GM21576 (cell line): ENCODE measurements around the gene CD46.
"Not testable (repeated sequence)": the region's sequence is repeated elsewhere in the genome, so short reads cannot be mapped to it uniquely, and the experiment has no call there.

Source experiments
- ATAC-seq: cut with Tn5 transposase; IDR thresholded peaks from one replicate; pipeline ENCODE4 v1.9.1; 2021; ENCODE audit warnings: mild to moderate bottlenecking, moderate library complexity; ENCODE audit not compliant: unreplicated experiment

CD46 gene

DNA sequence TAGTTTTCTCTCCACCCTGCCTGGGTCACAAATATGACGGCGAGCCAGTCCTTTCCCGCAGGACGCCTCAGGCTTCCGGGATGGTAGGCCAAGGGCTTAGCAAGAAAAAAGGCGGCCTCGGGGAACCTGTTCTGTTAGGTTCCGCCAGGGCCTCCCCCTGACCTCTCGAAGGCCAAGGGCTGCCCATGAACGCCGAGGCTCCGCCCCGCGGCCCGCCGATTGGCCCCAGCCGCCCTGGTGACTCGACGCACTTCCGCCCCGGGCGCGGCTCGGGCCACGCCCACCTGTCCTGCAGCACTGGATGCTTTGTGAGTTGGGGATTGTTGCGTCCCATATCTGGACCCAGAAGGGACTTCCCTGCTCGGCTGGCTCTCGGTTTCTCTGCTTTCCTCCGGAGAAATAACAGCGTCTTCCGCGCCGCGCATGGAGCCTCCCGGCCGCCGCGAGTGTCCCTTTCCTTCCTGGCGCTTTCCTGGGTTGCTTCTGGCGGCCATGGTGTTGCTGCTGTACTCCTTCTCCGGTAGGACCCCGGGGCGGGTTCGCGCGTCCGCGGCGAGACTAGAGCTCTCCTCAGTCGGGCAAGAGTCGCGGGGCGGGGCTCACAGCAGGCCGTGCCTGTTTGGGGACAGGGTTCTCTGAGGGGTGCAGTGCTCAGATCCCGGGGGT, at the start of gene CD46:
Gene CD46 (plus strand): TSS at position 265 of the 666 bp plus-strand sequence. CDS start 159 bp downstream, at position 424.
- ATAC-seq, result peak; percentile 95

DNA sequence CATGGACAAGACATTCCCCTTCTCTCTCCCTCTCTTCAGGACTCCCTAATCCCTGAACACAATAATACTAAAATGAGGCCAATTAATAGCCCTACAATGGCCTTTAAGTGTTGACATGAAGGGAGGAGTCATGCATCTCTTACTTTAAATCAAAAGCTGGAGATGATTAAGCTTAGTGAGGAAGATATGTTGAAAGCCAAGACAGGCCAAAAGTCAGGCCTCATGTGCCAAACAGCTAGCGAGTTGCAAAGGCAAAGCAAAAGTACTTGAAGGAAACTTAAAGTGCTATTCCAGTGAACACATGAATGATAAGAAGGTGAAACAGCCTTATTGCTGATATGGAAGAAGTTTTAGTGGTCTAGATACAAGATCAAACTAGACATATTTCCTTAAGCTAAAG, 49.5 kb upstream of the CD46 start:
- ATAC-seq, result no peak

DNA sequence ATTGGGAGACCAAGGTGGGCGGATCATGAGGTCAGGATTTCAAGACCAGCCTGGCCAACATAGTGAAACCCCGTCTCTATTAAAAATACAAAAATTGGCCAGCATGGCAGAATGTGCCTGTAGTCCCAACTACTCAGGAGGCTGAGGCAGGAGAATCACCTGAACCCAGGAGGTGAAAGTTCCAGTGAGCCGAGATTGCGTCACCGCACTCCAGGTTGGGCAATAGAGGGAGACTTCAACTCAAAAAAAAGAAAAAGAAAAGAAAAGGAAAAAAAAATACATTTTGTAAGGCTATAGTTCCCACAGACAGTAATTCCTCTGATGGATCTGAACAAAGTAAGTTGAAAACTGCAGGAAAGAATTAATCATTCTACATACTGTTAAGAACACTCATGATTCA, 48.1 kb upstream of the CD46 start:
- no peak for ATAC-seq

DNA sequence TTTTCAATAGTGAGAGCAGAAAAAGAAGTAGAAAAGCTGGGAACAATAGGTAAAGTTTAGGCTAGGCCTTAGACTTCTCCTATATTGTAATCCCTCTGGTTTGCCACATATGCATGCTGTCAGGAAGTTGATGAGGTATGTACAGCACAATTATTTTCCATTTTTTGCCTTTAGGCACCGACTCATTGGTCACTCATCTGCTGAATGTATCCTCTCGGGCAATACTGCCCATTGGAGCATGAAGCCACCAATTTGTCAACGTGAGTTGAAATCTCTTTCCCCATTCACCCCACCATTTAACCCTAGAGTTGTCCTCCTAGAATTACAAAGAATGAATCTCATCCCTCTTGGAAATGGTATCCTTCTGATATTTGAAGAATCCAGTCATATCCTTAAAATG, 43.9 kb upstream of the CD46 start:
- ATAC-seq, result not testable (repeated sequence)

DNA sequence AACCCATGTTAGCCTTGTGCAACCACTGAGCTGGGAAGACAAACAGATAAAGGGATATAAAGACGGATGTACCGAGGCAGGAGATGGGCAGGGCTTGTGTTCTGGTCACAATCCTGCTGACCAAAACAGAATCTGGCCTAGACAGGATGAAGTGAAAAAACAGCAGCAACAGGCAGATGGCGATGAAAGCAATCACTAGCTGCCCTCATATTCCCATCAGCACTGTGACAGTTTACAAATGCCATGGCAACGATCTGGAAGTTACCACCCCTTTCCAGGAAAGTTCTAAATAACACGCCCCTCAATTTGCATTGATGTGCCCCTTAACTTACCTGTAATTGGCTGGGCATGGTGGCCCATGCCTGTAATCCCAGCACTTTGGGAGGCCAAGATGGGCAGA, 40.6 kb upstream of the CD46 start:
- no peak for ATAC-seq

DNA sequence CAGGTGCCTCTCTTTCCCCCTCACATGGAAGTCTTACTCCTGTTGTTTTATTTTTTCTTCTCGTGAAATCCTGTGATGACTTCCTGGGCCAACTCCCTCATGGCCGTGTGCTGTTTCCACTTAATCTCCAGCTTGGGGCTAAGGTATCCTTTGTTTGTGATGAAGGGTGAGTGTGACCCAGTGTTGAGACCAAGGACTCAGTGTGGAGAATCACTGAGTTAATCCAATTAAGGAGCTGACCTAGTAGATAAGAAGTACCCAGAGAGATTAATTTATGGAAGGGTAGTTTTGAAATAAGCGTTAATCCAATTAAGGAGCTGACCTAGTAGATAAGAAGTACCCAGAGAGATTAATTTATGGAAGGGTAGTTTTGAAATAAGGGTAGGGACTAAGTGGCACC, 39.2 kb upstream of the CD46 start:
- ATAC-seq, result not testable (repeated sequence)

DNA sequence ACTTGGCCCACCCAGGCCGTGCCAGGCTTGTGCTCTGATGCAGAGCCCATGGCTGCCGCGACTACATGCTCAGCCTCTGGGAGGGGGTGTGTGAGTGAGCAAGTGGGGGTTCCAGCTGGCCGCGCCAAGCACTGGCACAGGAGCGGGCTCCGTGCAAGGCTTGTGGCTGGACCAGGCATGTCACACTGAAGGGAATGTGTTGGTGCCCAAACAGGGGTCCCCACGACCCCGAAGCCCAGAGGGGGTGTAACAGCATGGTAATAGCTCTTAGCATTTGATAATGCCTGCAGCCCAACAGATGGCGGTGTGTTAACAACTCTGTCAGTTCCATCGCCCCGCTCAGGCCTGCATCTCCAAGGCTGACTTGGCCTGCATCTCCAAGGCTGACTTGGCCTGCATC, 38.3 kb upstream of the CD46 start:
- ATAC-seq, result no peak

DNA sequence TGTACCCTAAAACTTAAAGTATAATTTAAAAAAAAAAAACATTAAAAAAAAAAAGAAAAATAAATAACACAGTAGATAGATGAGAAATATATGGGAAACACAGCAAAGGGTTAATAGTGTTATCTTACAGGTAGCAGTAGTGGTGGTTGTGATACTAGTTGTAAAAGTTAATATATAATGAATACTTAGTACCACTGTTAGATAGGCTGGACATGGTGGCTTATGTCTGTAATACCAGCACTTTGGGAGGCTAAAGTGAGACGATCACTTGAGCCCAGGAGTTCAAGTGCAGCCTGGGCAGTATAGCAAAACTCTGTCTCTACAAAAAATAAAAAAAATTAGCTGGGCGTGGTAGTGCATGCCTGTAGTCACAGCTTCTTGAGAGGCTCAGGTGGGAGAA, 32.6 kb upstream of the CD46 start:
- ATAC-seq, result no peak

DNA sequence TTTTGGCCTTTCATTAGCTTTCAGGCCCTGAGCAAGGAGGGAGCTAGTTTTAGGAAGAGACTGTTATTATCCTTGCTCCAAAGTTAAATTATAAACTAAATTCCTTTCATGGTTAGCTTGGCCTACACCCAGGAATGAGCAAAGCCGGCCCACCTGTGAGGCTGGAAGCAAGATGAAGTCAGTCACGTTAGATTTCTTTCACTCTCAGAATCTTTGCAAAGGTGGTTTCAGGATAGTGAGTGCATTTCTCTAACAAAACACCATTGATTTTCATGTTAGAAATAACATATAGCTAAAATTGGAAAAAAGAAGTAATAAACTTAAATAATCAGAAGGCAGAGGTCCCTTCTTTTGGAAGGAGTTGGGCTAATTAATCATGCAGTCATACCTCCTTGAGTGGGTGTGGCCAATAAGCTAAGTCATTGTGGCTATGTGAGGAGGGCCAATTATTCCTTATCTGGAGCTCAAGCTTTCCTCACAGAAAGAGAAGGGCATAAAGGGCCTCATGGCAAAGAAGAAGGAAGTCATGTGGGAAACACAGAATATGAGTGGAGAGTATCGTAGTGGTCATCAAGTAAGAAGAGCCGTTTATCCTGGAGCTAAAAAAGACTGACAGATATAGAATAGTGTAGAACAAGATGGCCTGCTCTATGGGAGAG, 23.5 kb upstream of the CD46 start:
- not testable (repeated sequence) for ATAC-seq

DNA sequence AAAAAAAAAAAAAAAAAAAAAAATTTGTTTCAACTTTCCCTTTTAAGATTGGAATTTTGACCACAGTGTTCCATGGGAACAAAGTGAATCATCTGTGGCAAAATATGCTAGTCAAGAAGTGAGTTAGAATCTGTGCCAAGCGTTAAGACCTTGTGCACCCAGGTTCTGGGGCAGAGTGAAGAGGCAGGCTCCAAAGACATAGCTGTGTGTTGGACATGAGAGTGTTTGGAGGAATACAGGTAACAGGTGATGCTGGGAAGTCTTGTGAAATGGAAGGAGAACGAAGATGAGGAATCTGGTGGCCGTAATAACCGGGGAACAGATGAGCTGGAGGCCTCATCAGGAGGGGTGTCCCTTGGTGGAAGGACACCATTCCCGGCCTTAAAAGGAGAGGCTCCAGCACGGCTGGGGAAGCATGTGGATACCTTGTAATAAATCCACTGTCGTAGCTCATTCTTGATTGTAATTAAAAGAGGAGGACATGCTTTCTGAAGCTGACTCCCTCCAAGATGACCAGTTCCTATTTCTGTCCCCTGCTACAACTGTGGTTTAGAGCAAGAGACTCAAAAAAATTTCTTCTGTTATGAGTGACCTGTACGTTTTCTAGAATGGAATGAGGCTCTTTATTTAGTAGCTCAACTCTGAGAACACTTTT, 14.2 kb upstream of the CD46 start:
- not testable (repeated sequence) for ATAC-seq

DNA sequence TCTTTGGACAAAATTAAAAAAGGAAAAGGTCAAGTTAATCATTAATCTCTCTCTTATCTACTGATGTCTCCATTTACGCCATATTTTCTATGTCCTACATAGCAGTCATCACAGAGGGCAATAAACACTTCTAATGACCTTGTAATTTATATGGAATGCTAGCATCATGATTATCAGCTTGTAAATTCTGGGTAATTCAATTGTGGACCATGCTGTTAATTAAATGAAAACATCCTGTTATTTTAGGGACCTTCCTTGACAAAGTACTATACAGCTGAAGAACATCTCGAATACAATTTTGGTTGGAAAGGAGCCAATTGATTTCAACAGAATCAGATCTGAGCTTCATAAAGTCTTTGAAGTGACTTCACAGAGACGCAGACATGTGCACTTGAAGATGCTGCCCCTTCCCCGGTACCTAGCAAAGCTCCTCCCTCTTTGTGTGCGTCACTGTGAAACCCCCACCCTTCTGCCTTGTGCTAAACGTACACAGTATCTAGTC, 13.6 kb upstream of the CD46 start:
- ATAC-seq, result not testable (repeated sequence)

DNA sequence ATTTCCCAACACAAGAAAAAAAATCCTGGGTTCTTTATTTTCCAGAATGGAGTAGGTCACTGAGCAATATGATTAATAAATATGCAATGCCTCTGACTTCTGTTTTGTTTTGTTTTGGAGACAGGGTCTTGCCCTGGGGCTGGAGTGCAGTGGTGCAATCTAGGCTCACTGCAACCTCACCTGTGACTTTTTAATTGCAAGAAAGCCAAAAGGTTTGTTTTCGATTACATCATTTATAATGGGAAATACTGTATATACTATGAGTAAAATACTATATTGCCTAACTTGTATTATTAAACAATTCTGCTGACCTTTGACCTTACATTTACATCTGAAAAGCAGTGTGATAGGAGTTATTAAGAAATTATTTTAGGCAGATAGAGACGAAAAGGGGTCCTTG, 11.6 kb upstream of the CD46 start:
- no peak for ATAC-seq

DNA sequence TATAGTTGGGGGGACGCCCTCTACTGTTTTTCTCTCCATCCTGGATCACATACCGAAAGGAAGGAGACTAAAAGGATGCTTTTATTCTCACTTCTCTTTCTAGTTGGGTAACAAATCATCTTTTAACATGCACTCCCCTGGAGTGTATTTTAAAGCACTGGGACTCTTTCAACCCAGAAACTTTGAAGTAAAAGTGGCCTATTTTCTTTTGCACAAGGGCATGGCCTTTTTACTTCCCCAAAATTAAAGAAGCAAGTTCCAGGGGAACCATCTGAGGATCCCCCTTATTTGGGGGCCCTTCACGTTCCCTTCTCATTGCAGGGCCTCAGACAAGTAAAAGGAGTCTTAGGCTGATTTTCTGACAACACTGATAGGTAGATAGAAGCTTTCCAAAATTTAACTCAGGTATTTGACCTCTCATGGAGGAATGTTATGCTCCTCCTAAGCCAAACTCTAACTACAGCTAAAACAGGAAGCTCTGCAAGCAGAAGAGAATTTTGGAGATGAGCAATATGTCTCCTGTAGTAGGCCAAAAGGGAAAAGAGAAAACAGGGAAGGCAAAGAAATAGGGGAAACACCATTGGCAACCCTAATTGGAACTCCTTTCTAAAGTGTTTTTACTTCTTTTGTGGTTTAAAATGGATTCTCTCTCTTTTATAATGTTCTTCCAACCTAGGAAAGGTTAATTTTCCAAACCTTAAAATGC, 8.9 kb upstream of the CD46 start:
- ATAC-seq, result no peak

DNA sequence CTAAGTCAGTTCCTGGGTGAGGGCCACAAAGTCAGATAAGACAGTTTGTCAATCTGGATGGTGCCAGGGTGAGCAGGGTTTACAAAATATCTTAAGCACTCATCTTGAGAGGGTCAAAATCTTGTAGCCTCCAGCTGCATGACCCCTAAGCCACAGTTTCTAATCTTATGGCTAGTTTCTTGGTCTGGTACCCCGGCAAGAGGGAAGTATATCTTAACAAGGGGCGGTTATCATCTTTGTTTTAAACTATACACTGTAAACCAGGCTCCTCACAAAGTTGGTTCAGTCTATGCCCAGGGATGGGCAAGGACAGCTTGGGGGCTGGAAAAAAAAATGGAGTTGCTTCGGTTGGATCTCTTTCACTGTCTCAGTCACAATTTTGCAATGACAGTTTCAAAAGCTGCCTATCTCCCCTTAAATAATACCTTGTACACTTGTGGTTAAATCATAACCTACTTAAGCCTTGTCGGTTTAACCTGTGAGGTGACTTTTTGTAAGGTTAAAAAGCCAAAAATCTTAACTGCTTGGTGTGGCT, 7.8 kb upstream of the CD46 start:
- ATAC-seq, result no peak

DNA sequence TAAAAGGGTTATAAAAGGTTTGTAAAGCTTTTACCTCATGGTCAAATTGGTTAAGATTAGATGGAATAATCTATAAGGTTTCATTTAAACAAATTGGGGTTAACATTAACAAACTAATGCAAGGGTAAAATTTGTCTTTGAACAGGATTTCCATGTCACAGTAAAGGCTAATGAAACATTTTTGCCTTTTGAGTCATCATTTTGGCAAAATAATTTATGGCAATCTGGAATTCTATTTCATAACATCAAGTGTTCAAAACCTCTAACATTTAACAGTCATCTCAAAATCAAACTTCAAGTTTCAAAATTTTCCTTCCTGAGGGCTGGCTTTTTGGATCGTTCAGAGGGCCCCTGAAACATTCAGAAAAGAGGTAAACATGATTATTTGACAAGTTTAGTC, 6.6 kb upstream of the CD46 start:
- ATAC-seq, result no peak

DNA sequence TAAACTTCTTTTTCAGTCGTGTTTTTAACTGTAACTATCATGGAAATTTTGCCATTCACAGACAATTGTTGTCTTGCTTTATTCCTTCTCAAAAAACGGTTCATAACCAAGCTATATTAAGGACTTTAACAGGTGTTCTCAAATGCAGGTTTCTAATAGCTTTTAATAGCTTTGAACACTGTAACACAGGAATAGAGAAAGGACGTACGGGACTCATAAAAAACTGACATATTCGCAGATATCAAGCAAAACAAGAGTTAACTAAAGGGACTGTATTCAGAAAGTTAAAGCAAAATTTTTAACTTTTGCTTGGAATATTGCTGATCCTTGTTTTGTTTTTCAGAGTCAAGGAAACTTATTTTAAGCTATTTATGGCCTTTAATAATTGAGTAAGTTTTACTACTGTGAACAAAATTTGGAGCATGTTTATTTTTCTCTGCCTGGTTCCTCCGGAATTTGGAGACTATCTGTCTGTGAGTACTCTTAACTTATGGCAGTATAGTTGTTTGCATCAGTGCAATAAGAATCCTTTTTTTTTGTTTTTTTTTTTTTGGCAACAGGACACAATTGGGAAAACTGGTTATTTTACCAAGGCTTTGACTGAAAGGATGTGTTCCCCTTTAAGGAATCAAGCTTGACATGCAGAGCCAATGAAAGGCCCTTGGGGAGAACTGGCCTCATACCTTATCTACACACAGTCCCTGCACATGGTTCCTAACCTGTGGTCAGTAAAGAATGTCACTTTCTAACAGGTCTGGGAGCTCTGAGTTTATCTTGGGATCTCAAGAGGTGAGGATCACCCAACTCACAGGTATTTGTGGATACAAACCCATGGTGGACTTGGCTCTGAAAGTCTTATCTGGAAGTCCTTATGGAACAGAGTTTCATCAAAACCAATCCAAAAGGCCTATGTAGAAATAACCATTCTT, 5.8 kb upstream of the CD46 start:
- ATAC-seq, result no peak

DNA sequence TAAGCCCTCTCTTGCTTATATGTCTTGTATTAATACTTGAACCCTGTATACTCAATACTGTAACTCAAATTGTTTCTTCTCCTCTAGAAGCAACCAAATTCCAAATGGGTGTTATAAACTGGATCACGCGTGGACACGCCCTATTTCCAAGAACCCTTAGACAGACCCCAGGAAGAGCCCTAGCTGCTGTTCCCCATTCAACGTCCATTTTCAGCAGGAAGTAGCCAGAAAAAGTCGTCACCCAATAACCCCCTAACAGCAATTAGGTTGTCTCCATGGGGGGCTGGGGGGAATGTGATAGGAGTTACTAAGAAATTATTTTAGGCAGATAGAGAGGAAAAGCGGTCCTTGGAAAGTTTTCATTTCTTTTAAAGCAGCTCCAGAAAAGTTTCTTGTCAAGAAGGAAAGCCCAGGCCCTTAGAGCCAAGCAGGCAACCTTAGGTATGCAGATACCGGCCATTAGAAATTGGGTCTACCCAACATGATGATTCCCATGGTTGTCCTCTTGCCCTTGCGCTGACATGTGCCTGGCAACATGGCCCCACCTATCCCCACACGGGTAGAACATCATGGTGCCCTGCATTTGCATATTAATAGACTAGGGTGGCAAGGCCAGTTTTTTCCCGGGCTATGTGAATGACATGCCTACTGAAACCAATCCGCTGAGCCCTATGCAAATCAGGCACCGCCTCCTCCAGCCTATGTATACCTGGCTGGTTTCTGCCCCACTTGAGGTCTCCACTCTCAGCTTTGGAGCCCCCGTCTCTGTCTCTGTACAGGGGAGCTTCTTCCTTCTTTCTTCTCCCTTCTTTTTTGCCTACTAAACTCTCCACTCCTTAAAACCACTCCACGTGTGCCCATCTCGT, 4.0 kb upstream of the CD46 start:
- ATAC-seq, result no peak

DNA sequence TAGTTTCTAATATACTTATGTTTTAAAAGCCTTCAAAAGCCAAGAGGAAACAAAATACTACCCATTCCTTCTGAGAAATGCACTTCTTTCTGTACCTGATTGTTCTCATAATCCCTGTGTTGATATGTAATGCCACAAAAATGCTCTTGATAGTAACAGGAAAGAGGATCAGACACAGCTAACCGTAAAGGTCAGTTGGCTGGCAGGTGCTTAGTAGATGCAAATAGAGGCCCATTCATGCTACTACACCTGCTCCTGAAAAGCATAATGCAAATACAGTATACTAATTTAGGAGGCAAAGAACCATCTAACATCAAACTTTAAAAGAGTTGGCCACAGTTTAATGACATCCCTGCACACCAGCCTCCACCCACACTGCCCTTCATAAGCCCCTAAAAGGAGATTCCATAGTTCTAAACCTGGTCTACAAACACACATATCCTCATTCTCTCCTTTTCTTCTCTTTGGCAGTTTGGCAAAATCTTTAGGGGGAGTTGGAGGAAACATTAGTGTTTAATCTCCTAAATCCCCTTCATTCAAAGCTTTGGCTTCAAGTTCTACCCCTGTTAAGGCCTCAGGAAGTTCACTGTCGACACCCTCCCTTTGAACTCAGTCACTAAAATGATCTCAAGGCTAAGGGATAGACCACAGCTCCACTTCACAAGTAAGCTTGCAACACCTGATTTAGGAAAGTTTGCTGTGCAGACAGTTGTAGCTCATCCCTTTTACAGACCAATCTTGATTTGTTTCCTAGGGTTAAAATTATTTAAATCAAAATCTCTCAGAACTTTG, 2.9 kb upstream of the CD46 start:
- ATAC-seq, result no peak
